HUES6 (cell line): ENCODE measurements around the gene CAMKK1.
A peak's percentile ranks its signal among the peaks of the same experiment; 100 is the strongest.

Source experiments
- H3K27ac ChIP-seq: 2 replicates; pipeline ENCODE4 v1.7.0; 2013; ENCODE audit warnings: low read depth, mild to moderate bottlenecking, low read length, inconsistent platforms
- H3K27me3 ChIP-seq: 2 replicates; pipeline ENCODE4 v1.6.1; 2013; ENCODE audit warnings: low read length; ENCODE audit not compliant: control insufficient read depth, insufficient read depth
- H3K36me3 ChIP-seq: 2 replicates; pipeline ENCODE4 v1.6.1; 2013; ENCODE audit warnings: low read length; ENCODE audit not compliant: control insufficient read depth, insufficient read depth
- H3K4me1 ChIP-seq: 2 replicates; pipeline ENCODE4 v1.6.1; 2013; ENCODE audit warnings: low read length; ENCODE audit not compliant: control insufficient read depth, insufficient read depth
- H3K4me3 ChIP-seq: 2 replicates; pipeline ENCODE4 v1.5.1; 2013; ENCODE audit warnings: low read depth, low read length
- H3K9ac ChIP-seq: one replicate; pipeline ENCODE4 v1.6.1; 2013; ENCODE audit warnings: mild to moderate bottlenecking, low read length
- H3K9me3 ChIP-seq: 2 replicates; pipeline ENCODE4 v1.6.1; 2013; ENCODE audit warnings: low read depth, low read length; ENCODE audit not compliant: control insufficient read depth, insufficient read depth

Gene CAMKK1

DNA sequence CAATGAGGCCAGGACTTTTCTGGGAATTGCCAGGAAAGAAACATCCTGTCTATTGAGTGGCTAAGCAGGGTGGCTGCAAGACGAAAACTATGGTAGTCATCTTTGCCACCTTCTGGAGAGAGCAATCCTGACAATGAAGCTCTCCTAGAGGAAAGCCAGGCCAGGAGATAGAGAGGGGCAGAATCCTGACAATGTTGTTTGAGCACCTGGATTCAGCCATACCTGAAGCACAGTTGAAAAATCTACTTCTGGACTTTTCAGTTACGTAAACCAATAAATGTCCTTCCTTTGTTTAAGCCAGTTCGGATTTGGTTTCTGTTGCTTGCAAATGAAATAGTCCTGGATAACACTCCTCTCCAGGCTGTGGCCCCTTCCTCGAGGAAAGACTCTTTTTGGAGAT is 14.0 kb upstream of the CAMKK1 start:
- H3K27ac ChIP-seq: no peak overlapping the region
- no peaks in the 10 kb centered on the region for H3K9me3 ChIP-seq
- H3K4me1 ChIP-seq: peaks cover 23% of the 10 kb centered on the region
- no peaks in the 10 kb centered on the region for H3K36me3 ChIP-seq
- no peak overlapping the region for H3K4me3 ChIP-seq
- H3K27me3 ChIP-seq: no peaks in the 10 kb centered on the region
- H3K9ac ChIP-seq: no peak overlapping the region

DNA sequence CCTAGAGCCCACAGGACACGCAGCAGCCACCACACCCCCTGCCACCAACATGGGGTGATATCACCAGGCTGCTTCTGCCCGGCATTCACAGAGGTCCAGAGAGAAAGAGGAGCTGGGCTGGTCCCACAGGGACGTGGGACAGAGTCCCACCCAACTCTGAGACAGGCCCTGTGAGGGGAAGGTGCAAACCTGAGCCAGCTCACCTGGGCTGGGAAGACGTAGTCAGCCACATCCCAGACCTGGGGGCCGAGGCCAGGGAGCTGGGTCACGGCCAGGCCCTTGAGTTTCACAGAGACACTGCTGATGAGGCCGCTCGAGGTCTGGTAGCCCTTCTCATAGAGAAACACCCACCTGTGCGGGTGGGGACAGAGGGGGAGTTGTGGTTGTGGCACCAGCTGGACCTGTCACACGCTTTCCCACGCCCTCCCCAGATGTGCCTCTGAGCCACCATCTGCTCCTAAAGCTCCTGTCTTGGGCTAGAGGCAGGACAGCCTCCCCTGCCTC is 12.2 kb upstream of the CAMKK1 start:
- no peak overlapping the region for H3K4me3 ChIP-seq
- peaks cover 23% of the 10 kb centered on the region for H3K4me1 ChIP-seq
- no peaks in the 10 kb centered on the region for H3K9me3 ChIP-seq
- H3K27me3 ChIP-seq: no peaks in the 10 kb centered on the region
- no peaks in the 10 kb centered on the region for H3K36me3 ChIP-seq
- no peak overlapping the region for H3K27ac ChIP-seq
- peak overlapping the region; percentile 7 for H3K9ac ChIP-seq

DNA sequence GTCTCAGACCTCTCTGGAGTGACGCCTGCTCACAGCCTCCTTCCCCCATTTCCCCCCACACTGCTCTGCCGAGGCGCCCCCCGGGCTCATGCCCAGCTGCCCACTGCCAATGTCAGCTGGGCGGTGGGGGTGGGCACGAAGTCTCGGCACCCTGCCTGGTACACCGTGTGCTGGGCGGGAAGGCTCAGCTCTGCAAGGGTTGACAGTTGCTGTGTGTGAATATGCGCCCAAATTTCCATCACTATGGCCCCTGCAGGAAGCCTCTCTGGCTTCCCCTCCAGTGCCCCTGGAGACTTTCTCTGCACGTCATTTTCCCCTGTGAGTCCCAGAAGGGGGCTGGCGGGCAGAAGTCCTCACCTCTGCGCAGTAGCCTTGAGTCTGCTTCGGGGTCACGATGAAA is 11.6 kb upstream of the CAMKK1 start:
- no peak overlapping the region for H3K27ac ChIP-seq
- H3K9ac ChIP-seq: no peak overlapping the region
- no peaks in the 10 kb centered on the region for H3K36me3 ChIP-seq
- H3K27me3 ChIP-seq: no peaks in the 10 kb centered on the region
- no peak overlapping the region for H3K4me3 ChIP-seq
- H3K9me3 ChIP-seq: no peaks in the 10 kb centered on the region
- H3K4me1 ChIP-seq: peaks cover 23% of the 10 kb centered on the region

DNA sequence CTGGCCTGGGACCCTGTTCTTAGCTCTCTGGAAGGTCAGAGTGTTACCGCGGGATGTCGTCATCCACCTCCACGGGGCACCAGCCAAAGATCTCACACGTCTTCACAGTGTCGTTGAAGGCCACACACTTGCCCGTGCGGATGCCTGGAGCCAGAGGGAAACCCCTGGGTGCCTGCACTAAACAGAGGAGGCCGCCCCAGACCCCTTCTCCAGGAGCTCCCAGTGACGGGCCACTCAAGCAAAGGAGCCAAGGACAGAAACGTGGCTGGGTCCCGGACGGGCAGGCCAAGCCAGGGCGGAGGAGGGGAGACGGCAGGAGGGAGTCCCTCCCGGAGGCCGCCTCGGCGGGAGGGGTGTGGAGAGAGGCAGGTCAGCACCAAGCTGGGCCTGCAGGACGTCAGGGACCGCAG is 11.0 kb upstream of the CAMKK1 start:
- Histone ChIP-seq H3K4me1 (peaks cover 23% of the 10 kb centered on the region), H3K27me3 (no peaks in the 10 kb centered on the region), H3K9me3 (no peaks in the 10 kb centered on the region), H3K4me3 (0 out of 2 replicates have a peak overlapping the region, but pooled peaks have one; percentile 6), H3K36me3 (no peaks in the 10 kb centered on the region), H3K27ac (no peak overlapping the region), H3K9ac (peak overlapping the region; percentile 15)

DNA sequence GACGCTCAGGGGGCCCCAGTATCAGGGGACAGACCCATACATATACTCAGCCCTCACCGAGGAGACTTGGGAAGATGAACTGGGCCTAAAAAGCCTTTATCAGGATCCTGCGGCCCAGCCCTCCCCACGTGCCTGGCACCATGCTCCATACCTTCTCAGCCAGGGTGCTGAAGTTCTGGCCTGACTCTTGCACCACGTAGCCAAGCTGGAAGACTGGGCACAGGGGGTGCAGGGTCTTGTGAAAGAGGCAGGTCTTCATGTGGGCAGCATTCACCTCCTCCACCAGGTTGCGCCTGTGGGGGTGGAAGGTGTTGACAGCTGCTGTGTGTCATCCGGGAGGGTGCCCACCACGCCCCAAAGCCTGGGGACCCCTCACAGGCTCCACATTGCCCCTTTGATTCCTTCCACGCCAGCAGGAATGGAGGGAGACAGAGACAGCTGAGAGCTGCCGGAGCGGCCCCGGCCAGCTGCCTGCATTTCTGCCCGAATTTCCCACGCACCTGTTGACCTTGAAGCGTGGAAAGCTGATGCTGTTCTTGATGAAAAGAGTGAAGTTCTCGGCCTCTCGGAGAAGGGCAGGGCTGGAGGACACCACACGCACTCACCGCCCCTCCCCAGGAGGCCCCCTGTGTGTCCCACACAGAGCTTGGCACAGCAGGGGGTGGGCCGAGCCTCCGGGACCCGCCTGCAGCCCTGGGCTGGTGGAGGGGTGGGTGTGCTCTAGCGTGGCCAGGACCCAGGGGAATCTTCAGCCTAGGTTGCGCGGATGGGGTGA is 10.4 kb upstream of the CAMKK1 start:
- H3K9ac ChIP-seq: peak overlapping the region; percentile 15
- H3K27ac ChIP-seq: no peak overlapping the region
- peaks cover 23% of the 10 kb centered on the region for H3K4me1 ChIP-seq
- no peaks in the 10 kb centered on the region for H3K9me3 ChIP-seq
- no peaks in the 10 kb centered on the region for H3K27me3 ChIP-seq
- no peak overlapping the region for H3K4me3 ChIP-seq
- H3K36me3 ChIP-seq: no peaks in the 10 kb centered on the region

DNA sequence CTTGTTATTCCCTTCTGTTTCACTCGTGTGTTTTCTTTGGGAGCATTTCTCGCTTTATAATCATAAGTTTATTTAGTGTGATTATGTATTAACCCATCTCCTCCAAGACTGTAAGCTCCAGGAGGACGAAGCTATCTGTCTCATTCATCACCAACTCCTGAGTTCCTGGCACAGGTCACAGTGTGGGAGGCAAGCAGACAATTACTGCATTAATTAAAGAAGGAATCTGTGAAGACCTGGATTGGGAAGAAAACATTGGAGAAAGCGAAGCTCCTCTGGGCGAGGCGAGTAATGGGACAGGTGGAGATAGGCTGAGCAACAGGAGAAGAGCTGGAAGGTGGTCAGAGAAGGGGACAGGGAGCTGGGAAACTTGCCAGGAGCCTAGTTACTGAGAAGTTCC is 7.8 kb upstream of the CAMKK1 start:
- Histone ChIP-seq H3K9ac (no peak overlapping the region), H3K4me1 (peaks cover 23% of the 10 kb centered on the region), H3K27ac (no peak overlapping the region), H3K9me3 (no peaks in the 10 kb centered on the region), H3K36me3 (no peaks in the 10 kb centered on the region), H3K4me3 (no peak overlapping the region), H3K27me3 (no peaks in the 10 kb centered on the region)

DNA sequence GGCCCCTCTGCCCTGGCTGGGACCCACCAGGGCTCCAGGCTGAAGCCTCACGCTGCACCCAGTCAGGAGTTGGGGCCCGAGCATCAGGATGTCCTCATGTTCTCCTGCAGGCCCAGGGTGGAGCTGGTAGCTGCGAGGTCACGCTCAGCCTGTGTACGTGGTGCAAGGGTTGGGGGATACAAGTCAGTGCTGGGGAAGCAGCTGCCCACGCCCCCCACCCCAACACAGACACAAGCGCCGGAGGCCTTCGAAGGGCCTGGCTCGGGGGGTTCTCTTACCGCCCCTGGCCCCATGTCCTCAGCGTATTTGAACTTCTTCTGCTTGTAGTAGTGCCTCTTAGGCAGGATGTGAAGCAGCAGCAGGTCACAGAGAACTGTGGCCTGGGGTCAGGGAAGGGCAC is 4.9 kb upstream of the CAMKK1 start:
- H3K9ac ChIP-seq: no peak overlapping the region
- no peaks in the 10 kb centered on the region for H3K9me3 ChIP-seq
- H3K27ac ChIP-seq: no peak overlapping the region
- H3K4me3 ChIP-seq: no peak overlapping the region
- 0 out of 2 replicates have a peak, but pooled peaks cover 5% of the 10 kb centered on the region for H3K27me3 ChIP-seq
- H3K36me3 ChIP-seq: no peaks in the 10 kb centered on the region
- peaks cover 10% of the 10 kb centered on the region for H3K4me1 ChIP-seq

DNA sequence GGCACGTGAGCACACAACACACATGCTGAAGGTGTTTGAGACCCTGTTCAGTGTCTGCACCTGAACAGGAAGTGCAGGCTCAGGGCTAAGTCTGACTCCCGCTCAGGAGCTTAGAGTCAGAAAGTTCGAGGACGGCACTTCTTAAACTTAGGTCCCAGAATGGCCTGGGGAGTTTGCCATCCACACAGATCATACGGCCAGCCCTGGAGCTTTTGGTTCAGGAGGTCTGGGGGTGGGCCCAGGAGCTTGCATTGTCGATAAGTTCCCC is 4.0 kb upstream of the CAMKK1 start:
- no peak overlapping the region for H3K9ac ChIP-seq
- peaks cover 13% of the 10 kb centered on the region for H3K4me1 ChIP-seq
- no peak overlapping the region for H3K27ac ChIP-seq
- no peak overlapping the region for H3K4me3 ChIP-seq
- H3K9me3 ChIP-seq: no peaks in the 10 kb centered on the region
- H3K36me3 ChIP-seq: no peaks in the 10 kb centered on the region
- peaks cover 8% of the 10 kb centered on the region for H3K27me3 ChIP-seq

DNA sequence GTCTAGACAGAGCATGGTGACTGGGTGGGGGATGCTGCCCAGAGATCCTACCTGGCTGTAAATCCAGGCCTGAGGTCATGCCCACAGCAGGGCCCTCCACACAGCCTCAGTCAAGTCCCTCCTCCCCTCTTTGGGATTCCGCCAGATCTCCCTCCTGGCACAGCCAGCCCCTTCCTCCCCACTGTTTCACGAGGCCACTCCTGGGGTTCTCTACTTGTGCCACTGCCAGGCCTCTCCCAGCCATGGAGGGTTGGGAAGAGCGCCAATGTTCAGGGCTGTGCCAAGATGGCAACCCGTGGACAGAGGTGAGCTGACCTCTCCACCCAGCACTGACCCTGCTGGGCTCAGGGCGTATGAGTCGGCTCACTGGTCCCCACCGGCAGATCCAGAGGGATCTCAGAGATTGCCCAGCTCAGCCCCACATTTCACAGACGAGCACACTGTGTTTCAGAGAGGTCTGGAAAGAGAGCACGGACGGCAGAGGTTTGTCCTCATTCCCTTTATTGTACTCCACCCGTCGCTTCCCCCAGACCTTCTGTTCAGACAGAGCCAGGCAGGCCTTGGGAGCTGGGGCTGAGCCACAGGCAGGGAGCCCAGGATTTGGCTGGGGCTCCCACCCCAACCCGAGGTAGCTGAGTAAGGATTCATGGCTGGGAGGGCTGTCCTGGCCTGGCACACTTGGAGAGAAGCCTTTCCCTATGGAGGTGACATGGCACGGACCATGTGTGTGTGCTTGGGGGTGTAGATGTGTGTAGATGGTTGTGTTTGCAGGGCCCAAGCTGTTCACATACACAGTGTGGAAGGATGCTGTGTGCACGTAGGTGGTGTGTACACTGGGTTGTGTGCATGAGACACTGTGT is 3.5 kb upstream of the CAMKK1 start:
- Histone ChIP-seq H3K9ac (no peak overlapping the region), H3K36me3 (no peaks in the 10 kb centered on the region), H3K27ac (no peak overlapping the region), H3K4me3 (no peak overlapping the region), H3K4me1 (peaks cover 19% of the 10 kb centered on the region), H3K9me3 (no peaks in the 10 kb centered on the region), H3K27me3 (peaks cover 14% of the 10 kb centered on the region)

DNA sequence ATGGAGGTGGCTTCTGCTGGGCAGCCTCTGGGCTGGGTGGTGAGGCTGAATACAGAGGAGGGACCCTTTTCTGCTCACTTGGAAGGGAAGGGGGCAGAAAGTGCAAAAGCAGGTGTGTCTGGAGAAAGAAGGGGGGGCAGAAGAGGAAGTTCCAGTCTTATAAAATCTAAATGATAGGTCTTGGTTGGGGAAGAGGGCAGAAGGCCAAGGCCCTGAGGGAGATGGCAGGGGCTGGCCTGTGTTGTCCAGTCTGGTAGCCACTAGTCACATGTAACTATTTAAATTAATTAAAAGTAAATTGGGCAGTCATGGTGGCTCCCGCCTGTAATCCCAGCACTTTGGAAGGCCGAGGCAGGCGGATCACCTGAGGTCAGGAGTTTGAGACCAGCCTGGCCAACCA is 2.5 kb upstream of the CAMKK1 start:
- Histone ChIP-seq H3K9ac (no peak overlapping the region), H3K4me1 (peaks cover 28% of the 10 kb centered on the region), H3K4me3 (no peak overlapping the region), H3K9me3 (no peaks in the 10 kb centered on the region), H3K36me3 (no peaks in the 10 kb centered on the region), H3K27ac (no peak overlapping the region), H3K27me3 (peaks cover 20% of the 10 kb centered on the region)

DNA sequence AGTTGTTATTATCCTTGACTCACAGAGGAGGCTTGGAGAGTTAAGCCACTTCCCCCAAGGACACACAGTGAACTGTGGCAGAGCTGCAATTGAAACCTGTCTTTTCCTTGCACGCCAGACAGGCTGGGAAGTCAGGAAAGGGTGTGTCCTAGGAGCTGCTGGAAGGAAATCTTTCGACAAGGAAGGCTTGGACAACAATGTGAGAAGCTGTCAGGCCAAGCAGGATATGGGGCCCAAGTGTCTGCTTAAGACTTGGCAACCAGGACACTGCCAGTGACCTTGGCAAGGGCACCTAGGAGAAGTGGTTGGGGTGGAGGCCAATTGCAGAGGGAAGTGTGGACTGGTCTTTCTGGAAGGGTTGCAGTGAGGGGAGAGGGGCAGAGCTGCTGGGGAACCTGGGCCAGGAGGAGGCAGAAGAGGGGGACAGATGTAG is 2.1 kb upstream of the CAMKK1 start:
- Histone ChIP-seq H3K9me3 (no peaks in the 10 kb centered on the region), H3K4me1 (peaks cover 32% of the 10 kb centered on the region), H3K27ac (no peak overlapping the region), H3K4me3 (no peak overlapping the region), H3K36me3 (no peaks in the 10 kb centered on the region), H3K27me3 (peaks cover 20% of the 10 kb centered on the region), H3K9ac (no peak overlapping the region)
